Mucosa of descending colon (tissue), 3 donors: ENCODE measurements around the gene FYCO1. TPM values are rescaled to one million over a fixed set of nuclear protein-coding genes. Genes with fewer than 3 reads are reported as not detected.

Source experiments
- ATAC-seq: fragments of 200-7000 bp; cut with Tn5 transposase; one replicate; pipeline ENCODE4 v1.9.1; 2020; ENCODE audit warnings: mild to moderate bottlenecking, moderate library complexity
- DNase-seq, 3 donors: peaks; one replicate each; pipeline ENCODE4 v3.0.0-alpha.2; 2020
- H3K36me3 ChIP-seq: fragments of 200-600 bp; one replicate; pipeline ENCODE4 v1.8.0; 2021; ENCODE audit warnings: low read depth, mild to moderate bottlenecking
- H3K4me1 ChIP-seq: fragments of 200-600 bp; one replicate; pipeline ENCODE4 v1.8.0; 2021; ENCODE audit warnings: low read depth, mild to moderate bottlenecking
- H3K4me3 ChIP-seq: fragments of 200-600 bp; one replicate; pipeline ENCODE4 v1.8.0; 2021; ENCODE audit warnings: mild to moderate bottlenecking
- H3K9me3 ChIP-seq: fragments of 200-600 bp; one replicate; pipeline ENCODE4 v1.8.0; 2021; ENCODE audit warnings: mild to moderate bottlenecking
- CTCF ChIP-seq: fragments of 200-600 bp; IDR thresholded peaks from one replicate; pipeline ENCODE4 v1.8.0; 2022; ENCODE audit warnings: antibody characterized with exemption, mild to moderate bottlenecking
- intact Hi-C, 2 donors: fragments of 100-400 bp; cut with DNase I in 1 of 2; cut with micrococcal nuclease in 1 of 2; formaldehyde crosslinking; loops; one replicate each; pipeline versions ENCODE4 v1.11.0 to v1.11.1; 2022; cut with DNase I, micrococcal nuclease
- total RNA-seq, 3 donors: library from RNA; stranded (reverse); fragmentation: NEBNext Ultra II Directional in 2 of 3; extraction: Animal tissue kit (Norgen Biotek cat#: 25700) in 2 of 3; gene quantifications; one replicate each; pipeline versions ENCODE4 v1.2.1 to v1.2.4, GENCODE V29; 2021 to 2023
- donor health status: DM: no; HTN: no; CAD: no; lungs with moderate emphysema.
- donor health status: DM: no; HTN: no; CAD: no.
- donor health status: DM: no; HTN: yes; CAD: no.

FYCO1 gene
- total RNA-seq, 3 donors from 2014 or later = 25.4 to 76.5 (median 27.7) TPM

- TF ChIP-seq CTCF = no peak
- Histone ChIP-seq H3K4me1 (peaks cover 20% of the 10 kb centered on the region), H3K9me3 (no peaks in the 10 kb centered on the region), H3K4me3 (no peak overlapping the region), H3K36me3 (no peaks in the 10 kb centered on the region)
- intact Hi-C loops = no loop called here
- no peak for DNase-seq
- ATAC-seq = no peak
Measured at GRCh38 chr3:45974686-45975085, 20.9 kb downstream of the FYCO1 start.

GRCh38 chr3:45972534-45973402, 22.9 kb downstream of the FYCO1 start:
- no peaks in the 10 kb centered on the region for H3K9me3 ChIP-seq
- no peak overlapping the region for H3K4me3 ChIP-seq
- H3K4me1 ChIP-seq = peaks cover 13% of the 10 kb centered on the region
- intact Hi-C loops = no loop called here
- DNase-seq = no peak
- no peak for TF ChIP-seq CTCF
- H3K36me3 ChIP-seq = peaks cover 2% of the 10 kb centered on the region
- no peak for ATAC-seq

- Histone ChIP-seq H3K36me3 (peaks cover 8% of the 10 kb centered on the region), H3K4me3 (no peak overlapping the region), H3K9me3 (no peaks in the 10 kb centered on the region), H3K4me1 (peaks cover 3% of the 10 kb centered on the region)
- intact Hi-C loops = no loop called here
- TF ChIP-seq CTCF = no peak
- DNase-seq = no peak
- ATAC-seq = no peak
Measured at GRCh38 chr3:45969953-45970352, 25.7 kb downstream of the FYCO1 start.

GRCh38 chr3:45969116-45969515, 26.5 kb downstream of the FYCO1 start:
- Histone ChIP-seq H3K4me3 (no peak overlapping the region), H3K9me3 (no peaks in the 10 kb centered on the region), H3K36me3 (peaks cover 10% of the 10 kb centered on the region), H3K4me1 (peaks cover 3% of the 10 kb centered on the region)
- ATAC-seq = no peak
- no peak for DNase-seq
- no peak for TF ChIP-seq CTCF
- intact Hi-C loops = no loop called here

- DNase-seq = no peak
- H3K4me1 ChIP-seq = peaks cover 3% of the 10 kb centered on the region
- TF ChIP-seq CTCF = no peak
- no peaks in the 10 kb centered on the region for H3K9me3 ChIP-seq
- peaks cover 13% of the 10 kb centered on the region for H3K36me3 ChIP-seq
- no peak for ATAC-seq
- intact Hi-C loops = no loop called here
- no peak overlapping the region for H3K4me3 ChIP-seq
Measured at GRCh38 chr3:45968706-45969105, 26.9 kb downstream of the FYCO1 start.
